Skeletal muscle cell (primary cell): ENCODE data around the gene GRIA4.

Source experiments
- DNase-seq: peaks from one replicate; pipeline ENCODE4 v3.0.0-alpha.2; 2010; ENCODE audit warnings: low read depth
- H3K4me3 ChIP-seq: 2 replicates; pipeline ENCODE4 v1.5.1; 2011; ENCODE audit warnings: low read depth, mild to moderate bottlenecking, control low read depth, low read length, moderate library complexity

The GRIA4 gene

GRCh38 chr11:105891685-105892084 lies 281.8 kb downstream of the GRIA4 start:
- no peak overlapping the region for H3K4me3 ChIP-seq
- no peak for DNase-seq

- H3K4me3 ChIP-seq = no peak overlapping the region
- no peak for DNase-seq
These were observed 287.3 kb downstream of the GRIA4 start for GRCh38 chr11:105897161-105897560.

DNA sequence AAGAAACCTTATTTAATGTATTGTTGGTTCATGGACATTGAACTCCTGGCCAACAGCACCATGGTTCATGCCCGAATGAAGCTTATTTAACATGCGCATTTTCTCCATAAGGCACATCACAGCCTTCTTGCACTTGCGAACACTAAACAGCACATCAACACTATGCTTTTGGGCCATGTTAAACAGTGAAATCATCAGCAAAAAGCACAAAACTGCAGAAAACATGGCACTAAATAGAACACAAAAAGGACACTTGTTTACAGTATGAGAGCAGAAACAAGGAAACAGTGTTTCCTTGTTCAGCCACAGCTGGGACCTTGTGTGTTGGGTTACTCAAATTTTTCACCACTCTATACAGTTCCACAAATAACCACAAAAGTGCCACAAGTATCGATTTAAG lies 289.9 kb downstream of the GRIA4 start:
- DNase-seq = no peak
- no peak overlapping the region for H3K4me3 ChIP-seq

- no peak overlapping the region for H3K4me3 ChIP-seq
- no peak for DNase-seq
These were observed 290.7 kb downstream of the GRIA4 start for GRCh38 chr11:105900515-105901035.

GRCh38 chr11:105903113-105903512 lies 293.2 kb downstream of the GRIA4 start:
- DNase-seq = no peak
- H3K4me3 ChIP-seq = no peak overlapping the region

GRCh38 chr11:105906517-105906916 lies 296.6 kb downstream of the GRIA4 start:
- H3K4me3 ChIP-seq = no peak overlapping the region
- DNase-seq = no peak

DNA sequence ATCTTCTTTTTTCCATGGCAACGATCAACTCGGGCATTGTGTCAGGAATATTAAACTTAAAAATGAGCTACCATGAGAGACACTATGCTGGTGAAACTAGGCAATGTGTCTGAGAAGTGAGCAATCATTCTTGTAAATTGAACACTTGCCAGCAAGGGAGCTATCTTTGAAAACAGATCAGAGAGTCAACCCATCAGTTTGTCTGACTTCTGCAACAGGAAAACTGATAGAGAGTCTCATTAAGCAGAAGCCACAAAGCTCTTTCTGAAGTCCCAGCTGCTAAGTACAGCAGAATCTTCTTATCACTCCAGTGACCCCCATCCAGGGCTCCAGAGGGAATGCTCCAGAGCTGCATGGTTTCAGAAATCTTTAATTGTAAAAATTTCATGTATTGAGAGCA lies 297.4 kb downstream of the GRIA4 start:
- DNase-seq = no peak
- H3K4me3 ChIP-seq = no peak overlapping the region

DNA sequence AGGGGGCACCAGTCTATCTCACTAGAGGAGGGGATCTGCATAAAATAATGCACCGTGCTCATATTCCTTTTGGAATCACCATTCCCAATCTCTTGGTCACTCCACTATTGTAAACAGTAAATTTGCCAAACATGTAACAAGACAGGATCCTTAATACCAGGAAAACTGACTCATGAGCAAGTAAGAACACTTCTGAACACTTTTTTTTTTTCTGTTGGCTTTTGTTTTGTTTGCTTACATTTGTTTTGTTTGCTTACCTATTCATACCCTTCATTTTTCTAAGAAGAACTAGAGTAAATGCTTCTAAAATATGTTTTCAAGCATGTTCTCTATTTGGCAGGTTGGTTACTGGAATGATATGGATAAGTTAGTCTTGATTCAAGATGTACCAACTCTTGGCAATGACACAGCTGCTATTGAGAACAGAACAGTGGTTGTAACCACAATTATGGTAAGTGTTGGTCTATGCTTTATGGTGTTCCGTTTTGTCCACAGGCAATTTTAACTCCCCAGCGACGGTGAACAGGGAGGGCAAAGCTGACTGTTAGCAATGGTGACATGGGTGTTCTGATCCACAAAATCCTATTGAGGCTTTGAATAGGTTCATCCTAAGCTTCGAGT lies 300.3 kb downstream of the GRIA4 start:
- DNase-seq = peak; percentile 22
- no peak overlapping the region for H3K4me3 ChIP-seq

DNA sequence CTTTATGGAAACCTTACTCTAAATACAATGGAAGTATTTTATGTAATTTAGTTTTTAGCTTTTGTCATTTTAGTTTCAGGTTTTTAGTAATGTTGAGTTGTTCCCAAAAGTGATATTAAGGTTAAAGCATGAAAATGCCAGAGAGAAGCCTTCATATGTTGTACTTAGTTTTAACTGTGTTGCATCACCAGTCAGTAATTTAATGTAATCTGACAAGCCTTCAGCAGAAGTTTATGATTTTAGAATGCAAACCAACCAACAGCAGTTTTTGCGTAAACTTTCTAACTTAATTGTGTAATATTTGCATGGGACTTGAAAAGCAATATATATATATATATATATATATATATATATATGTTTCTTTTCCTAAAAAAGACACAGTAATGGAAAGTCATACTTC lies 301.6 kb downstream of the GRIA4 start:
- H3K4me3 ChIP-seq = no peak overlapping the region
- no peak for DNase-seq

- H3K4me3 ChIP-seq = no peak overlapping the region
- no peak for DNase-seq
These were observed 302.8 kb downstream of the GRIA4 start for GRCh38 chr11:105912666-105913065.

DNA sequence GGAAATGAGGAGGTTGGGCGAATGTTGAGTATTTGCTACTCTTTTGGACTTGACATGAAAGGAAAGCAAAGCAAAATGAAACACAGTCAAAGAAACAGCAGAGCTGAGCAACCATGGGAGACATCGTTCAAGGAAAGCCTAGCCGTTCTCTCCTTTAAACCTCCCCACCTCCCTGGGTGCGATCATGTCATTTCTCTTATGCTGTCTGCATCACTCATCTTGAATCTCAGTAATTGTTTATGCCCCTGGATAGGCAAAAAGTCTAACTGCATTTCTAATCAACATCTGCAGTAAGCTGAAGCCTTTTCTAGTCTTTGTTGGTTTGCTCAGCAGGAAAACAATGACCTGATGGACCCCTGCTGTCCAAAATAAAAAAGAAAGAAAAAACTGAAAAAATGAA lies 305.1 kb downstream of the GRIA4 start:
- no peak for DNase-seq

DNA sequence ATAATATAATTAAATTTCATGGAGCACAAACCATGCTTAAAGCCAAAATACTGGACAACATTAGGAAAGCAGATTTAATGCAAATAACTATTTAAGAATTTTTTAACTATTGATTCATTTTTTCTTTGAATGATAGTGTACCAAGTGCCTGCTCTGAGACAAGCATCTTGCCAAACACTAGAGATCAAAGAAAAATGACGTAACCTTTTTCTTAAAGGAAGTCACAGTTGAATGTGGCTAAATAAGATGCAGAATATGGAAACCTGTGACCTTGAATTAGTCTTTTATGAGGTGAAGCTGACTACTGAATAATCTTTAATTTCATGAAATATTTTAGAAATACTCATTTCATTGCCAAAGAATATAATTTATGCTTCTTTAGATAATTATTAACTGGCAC lies 308.2 kb downstream of the GRIA4 start:
- no peak overlapping the region for H3K4me3 ChIP-seq
- DNase-seq = no peak

More for the DNA sequence above, 305.1 kb downstream of the GRIA4 start:
- no peak overlapping the region for H3K4me3 ChIP-seq

DNA sequence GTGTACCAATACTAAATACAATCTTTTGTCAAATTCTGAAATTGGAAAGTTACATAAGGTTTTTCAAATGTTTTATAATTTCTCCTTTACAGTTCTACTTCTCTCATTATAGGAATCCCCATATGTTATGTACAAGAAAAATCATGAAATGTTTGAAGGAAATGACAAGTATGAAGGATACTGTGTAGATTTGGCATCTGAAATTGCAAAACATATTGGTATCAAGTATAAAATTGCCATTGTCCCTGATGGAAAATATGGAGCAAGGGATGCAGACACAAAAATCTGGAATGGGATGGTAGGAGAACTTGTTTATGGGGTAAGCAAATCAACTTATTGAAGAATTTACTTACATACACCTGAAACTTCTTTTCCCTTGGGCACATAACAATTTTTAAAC lies 308.7 kb downstream of the GRIA4 start:
- H3K4me3 ChIP-seq = no peak overlapping the region
- no peak for DNase-seq

- H3K4me3 ChIP-seq = no peak overlapping the region
- no peak for DNase-seq
These were observed 313.4 kb downstream of the GRIA4 start for GRCh38 chr11:105923252-105923651.

- no peak for DNase-seq
- H3K4me3 ChIP-seq = no peak overlapping the region
These were observed 313.9 kb downstream of the GRIA4 start for GRCh38 chr11:105923807-105924206.

- no peak for DNase-seq
- no peak overlapping the region for H3K4me3 ChIP-seq
These were observed 319.4 kb downstream of the GRIA4 start for GRCh38 chr11:105929084-105929955.

GRCh38 chr11:105933695-105934094 lies 323.8 kb downstream of the GRIA4 start:
- no peak for DNase-seq
- no peak overlapping the region for H3K4me3 ChIP-seq

- H3K4me3 ChIP-seq = no peak overlapping the region
- no peak for DNase-seq
These were observed 325.9 kb downstream of the GRIA4 start for GRCh38 chr11:105935791-105936190.

- peak; percentile 18 for DNase-seq
- no peak overlapping the region for H3K4me3 ChIP-seq
These were observed 327.5 kb downstream of the GRIA4 start for GRCh38 chr11:105937331-105937730.

GRCh38 chr11:105937738-105938137 lies 327.9 kb downstream of the GRIA4 start:
- H3K4me3 ChIP-seq = no peak overlapping the region
- no peak for DNase-seq

DNA sequence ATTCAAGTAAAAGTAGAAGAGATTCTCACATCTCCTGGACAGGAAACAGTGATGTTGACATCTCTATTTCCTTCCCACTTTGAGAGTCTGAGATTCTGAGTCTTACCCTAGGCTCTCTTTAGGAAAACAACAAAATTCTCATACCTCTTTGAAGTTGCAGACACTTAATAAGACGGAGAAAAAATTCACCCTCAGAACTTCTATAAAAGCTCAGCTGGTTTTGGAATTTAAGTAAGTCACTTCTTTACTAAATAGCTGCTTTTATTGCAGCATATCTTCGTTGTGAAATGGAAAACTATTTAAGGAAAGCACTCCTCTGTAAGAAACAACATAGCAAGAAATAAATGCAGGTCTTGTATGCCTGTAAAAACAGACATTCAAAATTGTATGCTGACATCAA lies 333.0 kb downstream of the GRIA4 start:
- no peak overlapping the region for H3K4me3 ChIP-seq
- DNase-seq = no peak
